IMR-90 (cell line): ENCODE measurements around the gene SUSD1. TPM values are rescaled to one million over a fixed set of nuclear protein-coding genes. Genes with fewer than 3 reads are reported as not detected.
A peak's percentile ranks its signal among the peaks of the same experiment; 100 is the strongest.

Source experiments
- ATAC-seq: fragments of 200-7000 bp; cut with Tn5 transposase; 2 replicates; pipeline ENCODE4 v1.9.1; 2020; ENCODE audit warnings: low read depth, mild to moderate bottlenecking, moderate library complexity
- BruUV-seq: library from RNA; stranded (reverse); fragments of 400-500 nt; replicated peaks from 2 replicates; lab custom pipeline; 2021; lab: Mats Ljungman, UMichigan
- CTCF ChIA-PET: fragments of 300-600 bp; formaldehyde crosslinking; extraction: SDS; loops from one replicate; lab custom pipeline; 2021; ENCODE audit warnings: antibody characterized with exemption; lab: Yijun Ruan, JAX
- POLR2A ChIA-PET: fragments of 300-600 bp; sonication (Branson Sonifier 250); formaldehyde crosslinking; loops from one replicate; lab custom pipeline; 2022; ENCODE audit warnings: antibody characterized with exemption; ENCODE audit not compliant: unreplicated experiment; lab: Charles Lee
- DNase-seq: peaks from one replicate; pipeline ENCODE4 v3.0.0; 2013
- H2AFZ ChIP-seq: replicated peaks from 2 replicates; pipeline ENCODE3; 2013; ENCODE audit warnings: low read length, mild to moderate bottlenecking; ENCODE audit not compliant: poor library complexity
- H2AK5ac ChIP-seq: 2 replicates; pipeline ENCODE4 v1.6.1; 2013; ENCODE audit warnings: low read depth, low read length, inconsistent platforms
- H2AK9ac ChIP-seq: replicated peaks from 2 replicates; pipeline ENCODE3; 2013; ENCODE audit warnings: mild to moderate bottlenecking, low read depth, low read length, moderate library complexity; ENCODE audit not compliant: poor library complexity
- H2BK120ac ChIP-seq: 2 replicates; pipeline ENCODE4 v1.6.1; 2013; ENCODE audit warnings: low read depth, low read length, inconsistent platforms
- H2BK15ac ChIP-seq: 3 replicates; pipeline ENCODE4 v1.6.1; 2013; ENCODE audit warnings: low read depth, low read length, inconsistent platforms
- H2BK20ac ChIP-seq: 2 replicates; pipeline ENCODE4 v1.6.1; 2013; ENCODE audit warnings: low read depth, mild to moderate bottlenecking, inconsistent platforms, low read length, moderate library complexity
- H2BK5ac ChIP-seq: 2 replicates; pipeline ENCODE4 v1.6.1; 2013; ENCODE audit warnings: mild to moderate bottlenecking, low read depth, low read length, inconsistent platforms; ENCODE audit not compliant: poor library complexity, severe bottlenecking
- H3K14ac ChIP-seq: replicated peaks from 2 replicates; pipeline ENCODE4 v1.6.1; 2013; ENCODE audit warnings: low read depth, low read length, inconsistent platforms
- H3K18ac ChIP-seq: 2 replicates; pipeline ENCODE4 v1.6.1; 2013; ENCODE audit warnings: low read depth, low read length, control low read depth
- H3K23ac ChIP-seq: 2 replicates; pipeline ENCODE4 v1.6.1; 2013; ENCODE audit warnings: low read depth, low read length, inconsistent platforms
- H3K27ac ChIP-seq: 2 replicates; pipeline ENCODE4 v1.5.1; 2013; ENCODE audit warnings: mild to moderate bottlenecking, control low read depth, low read length; ENCODE audit not compliant: insufficient read depth
- H3K27me3 ChIP-seq: 2 replicates; pipeline ENCODE4 v1.6.1; 2013; ENCODE audit warnings: low read length; ENCODE audit not compliant: control insufficient read depth, insufficient read depth
- H3K36me3 ChIP-seq: 2 replicates; pipeline ENCODE4 v1.6.1; 2013; ENCODE audit warnings: low read length, mixed read lengths; ENCODE audit not compliant: control insufficient read depth, insufficient read depth
- H3K4ac ChIP-seq: 2 replicates; pipeline ENCODE4 v1.6.1; 2013; ENCODE audit warnings: low read depth, low read length, inconsistent platforms
- H3K4me1 ChIP-seq: 2 replicates; pipeline ENCODE4 v1.6.1; 2013; ENCODE audit warnings: low read length, mixed read lengths; ENCODE audit not compliant: control insufficient read depth, insufficient read depth
- H3K4me2 ChIP-seq: 2 replicates; pipeline ENCODE4 v1.6.1; 2013; ENCODE audit warnings: low read depth, mild to moderate bottlenecking, control low read depth, low read length, moderate library complexity
- H3K4me3 ChIP-seq: 2 replicates; pipeline ENCODE4 v1.5.1; 2013; ENCODE audit warnings: low read depth, mild to moderate bottlenecking, control low read depth, low read length, moderate library complexity; ENCODE audit not compliant: insufficient read depth
- H3K56ac ChIP-seq: 2 replicates; pipeline ENCODE4 v1.6.1; 2013; ENCODE audit warnings: low read length, inconsistent platforms; ENCODE audit not compliant: insufficient read depth; ENCODE audit errors: extremely low read depth
- H3K79me1 ChIP-seq, 2 experiments: 2 replicates each; pipeline ENCODE4 v1.6.1; 2013; ENCODE audit warnings: low read length in 2 of 2, inconsistent platforms in 1 of 2, low read depth in 1 of 2
- H3K9ac ChIP-seq: 2 replicates; pipeline ENCODE4 v1.6.1; 2013; ENCODE audit warnings: low read depth, low read length, control low read depth
- H3K9me1 ChIP-seq: 2 replicates; pipeline ENCODE4 v1.6.1; 2013; ENCODE audit warnings: low read length, inconsistent platforms; ENCODE audit not compliant: insufficient read depth
- H3K9me3 ChIP-seq: 2 replicates; pipeline ENCODE4 v1.6.1; 2013; ENCODE audit warnings: low read length; ENCODE audit not compliant: control insufficient read depth, insufficient read depth
- H4K20me1 ChIP-seq: 2 replicates; pipeline ENCODE4 v1.6.1; 2013; ENCODE audit warnings: low read length, inconsistent platforms; ENCODE audit not compliant: insufficient read depth
- H4K5ac ChIP-seq: 2 replicates; pipeline ENCODE4 v1.6.1; 2013; ENCODE audit warnings: mild to moderate bottlenecking, low read depth, low read length, control low read depth
- H4K8ac ChIP-seq, 2 experiments: 2 replicates each; pipeline ENCODE4 v1.6.1; 2013; ENCODE audit warnings: low read depth in 2 of 2, low read length in 2 of 2, control low read depth in 1 of 2, inconsistent platforms in 1 of 2
- H4K91ac ChIP-seq: 2 replicates; pipeline ENCODE4 v1.6.1; 2013; ENCODE audit warnings: low read depth, low read length, inconsistent platforms; ENCODE audit not compliant: insufficient read depth
- BHLHE40 ChIP-seq: fragments of 150-350 bp; IDR thresholded peaks from 2 replicates; pipeline ENCODE4 v1.6.1; 2016; ENCODE audit warnings: mild to moderate bottlenecking, low read depth, low read length
- CHD1 ChIP-seq: IDR thresholded peaks from 2 replicates; pipeline ENCODE4 v1.6.1; 2012; ENCODE audit warnings: low read depth, low read length, improper control_type of control experiment
- CTCF ChIP-seq: conservative IDR thresholded peaks from 2 replicates; pipeline ENCODE4 v1.5.1; 2012; ENCODE audit warnings: mild to moderate bottlenecking, low read depth, low read length, improper control_type of control experiment
- MAFK ChIP-seq: IDR thresholded peaks from 2 replicates; pipeline ENCODE4 v1.6.1; 2012; ENCODE audit warnings: low read depth, low read length, improper control_type of control experiment
- RAD21 ChIP-seq: IDR thresholded peaks from 2 replicates; pipeline ENCODE4 v1.6.1; 2012; ENCODE audit warnings: low read length, improper control_type of control experiment
- USF2 ChIP-seq: fragments of 150-350 bp; IDR thresholded peaks from 2 replicates; pipeline ENCODE4 v1.6.1; 2017; ENCODE audit warnings: mild to moderate bottlenecking, antibody characterized with exemption, low read length, low read depth
- WGBS, 2 experiments: methylation state at CpG; one replicate each; pipeline versions ENCODE4 v1.1.5 to v1.1.7; 2013; ENCODE audit warnings: missing lambda C conversion rate in 2 of 2; ENCODE audit not compliant: insufficient read length in 1 of 2; ENCODE audit errors: extremely low coverage in 2 of 2; 5-methylcytosine and 5-hydroxymethylcytosine counted together
- dilution Hi-C: fragments of 300-500 bp; cut with HindIII; formaldehyde crosslinking; loops from one replicate; pipeline ENCODE4 v1.14.3; 2018; ENCODE audit warnings: low sequenced_read_pairs; ENCODE audit not compliant: unreplicated experiment
- in situ Hi-C: fragments of 300-500 bp; cut with MboI; formaldehyde crosslinking; loops from 3 replicates; pipeline ENCODE4 v1.14.3; 2019; ENCODE audit warnings: low sequenced_read_pairs, inconsistent platforms, mixed read lengths
- intact Hi-C: fragments of 100-400 bp; cut with micrococcal nuclease; formaldehyde crosslinking; loops from 2 replicates; pipeline ENCODE4 v1.10.0; 2022
- polyA plus RNA-seq, 3 experiments: library from polyadenylated mRNA; depleted of rRNA; stranded (reverse); fragments of >200 nt; gene quantifications; 2 replicates each; pipeline ENCODE4 v1.2.3, GENCODE V29; 2012; ENCODE audit warnings: low replicate concordance in 1 of 3
- total RNA-seq: library from RNA; depleted of rRNA; stranded (reverse); fragments of >200 nt; gene quantifications from 2 replicates; pipeline ENCODE4 v1.2.3, GENCODE V29; 2012

The SUSD1 gene
- total and polyA plus RNA-seq, 2 of the 4 experiments (the other 2 are of a cell fraction), result 4.0 to 4.7 TPM

- Histone ChIP-seq H3K14ac (no peak overlapping the region), H3K4me1 (no peaks in the 10 kb centered on the region; the same call in 1 of the 2 replicates), H3K56ac (no peak overlapping the region), H4K5ac (no peak overlapping the region), H2AK5ac (no peak overlapping the region), H3K4me3 (no peak overlapping the region), H3K9me3 (peaks cover 5% of the 10 kb centered on the region; the same call in 1 of the 2 replicates), H2BK20ac (no peak overlapping the region), H2AK9ac (no peak overlapping the region), H4K8ac (no peak overlapping the region), H3K9me1 (peaks cover 7% of the 10 kb centered on the region; the same call in 1 of the 2 replicates), H3K9ac (no peak overlapping the region), H4K20me1 (no peaks in the 10 kb centered on the region), H2BK120ac (no peak overlapping the region), H3K4ac (no peak overlapping the region), H3K4me2 (peak overlapping the region; percentile 4; the same call in 1 of the 2 replicates), H4K91ac (no peak overlapping the region), H2BK15ac (no peak overlapping the region), H3K36me3 (no peaks in the 10 kb centered on the region), H3K23ac (no peak overlapping the region), H3K27ac (no peak overlapping the region), H3K79me1 (no peaks in the 10 kb centered on the region), H3K27me3 (no peaks in the 10 kb centered on the region), H2BK5ac (peak overlapping the region; percentile 74), H3K18ac (no peak overlapping the region), H2AFZ (no peak overlapping the region)
- in situ Hi-C loops (no loop called here), dilution Hi-C loops (no loop called here), intact Hi-C loops (no loop called here)
- BruUV-seq, result no TSS peak
- no peak for TF ChIP-seq CTCF
- TF ChIP-seq RAD21, result no peak
- no peak for TF ChIP-seq BHLHE40
- TF ChIP-seq USF2, result no peak
- TF ChIP-seq MAFK, result no peak
- TF ChIP-seq CHD1, result no peak
- ChIA-PET POLR2A (no interaction called here), CTCF (no interaction called here)
- DNase-seq (peak; percentile 70), ATAC-seq (peak; percentile 74)
- no CpG with 5 or more reads among the region's 3 CpGs for WGBS, 2 experiments
These were observed 42.7 kb downstream of the SUSD1 start for GRCh38 chr9:112132356-112132755.
